Keratinocyte (primary cell): Measurements from ENCODE around the gene GPX6. TPM values are rescaled to one million over a fixed set of nuclear protein-coding genes. Genes with fewer than 3 reads are reported as not detected.

Experiments used
- DNase-seq: peaks from one replicate; pipeline ENCODE4 v3.0.0-alpha.2; 2011; ENCODE audit warnings: low read depth, missing footprints, low spot score
- FAIRE-seq: peaks from 2 replicates; lab custom pipeline; 2011; peaks lifted over from hg19 to GRCh38; lab: Jason Lieb, UNC
- H2AFZ ChIP-seq: 2 replicates; pipeline ENCODE4 v1.6.0; 2012; ENCODE audit warnings: low read length, control low read depth, inconsistent platforms; ENCODE audit not compliant: control insufficient read depth
- H3K27ac ChIP-seq: 2 replicates; pipeline ENCODE4 v1.5.1; 2011; ENCODE audit warnings: low read length; ENCODE audit not compliant: control insufficient read depth, insufficient read depth
- H3K27me3 ChIP-seq: 3 replicates; pipeline ENCODE4 v1.6.0; 2011; ENCODE audit warnings: low read length; ENCODE audit not compliant: control insufficient read depth, insufficient read depth; ENCODE audit errors: extremely low read depth
- H3K36me3 ChIP-seq, 2 experiments: 2 replicates in 1 of 2; 3 replicates in 1 of 2; pipeline ENCODE4 v1.5.1; 2011; ENCODE audit warnings: low read length in 2 of 2, mild to moderate bottlenecking in 1 of 2; ENCODE audit not compliant: control insufficient read depth in 2 of 2, insufficient read depth in 2 of 2; ENCODE audit errors: extremely low read depth in 1 of 2
- H3K4me1 ChIP-seq: 3 replicates; pipeline ENCODE4 v1.5.1; 2011; ENCODE audit warnings: low read length; ENCODE audit not compliant: control insufficient read depth, insufficient read depth; ENCODE audit errors: extremely low read depth
- H3K4me2 ChIP-seq: 3 replicates; pipeline ENCODE4 v1.6.0; 2011; ENCODE audit warnings: low read depth, low read length; ENCODE audit not compliant: control insufficient read depth, insufficient read depth; ENCODE audit errors: extremely low read depth
- H3K4me3 ChIP-seq, 3 experiments: fragments of 200-600 bp in 1 of 3; sonication (generic) in 1 of 3; 2 replicates in 2 of 3; 3 replicates in 1 of 3; pipeline ENCODE4 v1.5.1; 2011 to 2016; ENCODE audit warnings: low read length in 3 of 3, mild to moderate bottlenecking in 3 of 3, control low read depth in 2 of 3, inconsistent platforms in 1 of 3, low read depth in 1 of 3, mixed read lengths in 1 of 3, mixed run types in 1 of 3, moderate library complexity in 1 of 3; ENCODE audit not compliant: control insufficient read depth in 2 of 3, insufficient read depth in 2 of 3; ENCODE audit errors: extremely low read depth in 1 of 3
- H3K79me2 ChIP-seq: 2 replicates; pipeline ENCODE4 v1.6.0; 2012; ENCODE audit warnings: low read length; ENCODE audit not compliant: control insufficient read depth, insufficient read depth
- H3K9ac ChIP-seq: 3 replicates; pipeline ENCODE4 v1.6.0; 2011; ENCODE audit warnings: low read length; ENCODE audit not compliant: control insufficient read depth, insufficient read depth; ENCODE audit errors: extremely low read depth
- H3K9me1 ChIP-seq: 3 replicates; pipeline ENCODE4 v1.6.0; 2011; ENCODE audit warnings: low read length; ENCODE audit not compliant: control insufficient read depth, insufficient read depth; ENCODE audit errors: extremely low read depth
- H3K9me3 ChIP-seq: 2 replicates; pipeline ENCODE4 v1.5.1; 2012; ENCODE audit warnings: low read depth, low read length; ENCODE audit not compliant: control insufficient read depth
- H4K20me1 ChIP-seq: 3 replicates; pipeline ENCODE4 v1.6.0; 2011; ENCODE audit warnings: low read length; ENCODE audit not compliant: control insufficient read depth, insufficient read depth; ENCODE audit errors: extremely low read depth
- EZH2 ChIP-seq: IDR thresholded peaks from one replicate; pipeline ENCODE4 v1.6.1; 2012; ENCODE audit warnings: inconsistent platforms, mild to moderate bottlenecking, low read length, moderate library complexity
- dilution Hi-C: fragments of 300-500 bp; cut with MboI; formaldehyde crosslinking; loops from one replicate; pipeline ENCODE4 v1.7.0; 2020; ENCODE audit warnings: low sequenced_read_pairs; ENCODE audit not compliant: extremely low pct_ligation_motif_present
- polyA plus RNA-seq, 5 experiments: library from polyadenylated mRNA; depleted of rRNA in 3 of 5; stranded (reverse) in 3 of 5; stranded (forward) in 1 of 5; unstranded in 1 of 5; fragments of >200 nt; gene quantifications; 1 replicate in 1 of 5; 2 replicates in 3 of 5; 3 replicates in 1 of 5; pipeline versions ENCODE4 v1.2.1 to v1.2.3, GENCODE V29; 2011 to 2012; ENCODE audit warnings: missing spikeins in 2 of 5, low read depth in 1 of 5, low replicate concordance in 1 of 5
- TF ChIP-seq, protein P1 (sequence below), 3 experiments: IDR thresholded peaks in 1 of 3; conservative IDR thresholded peaks in 1 of 3; optimal IDR thresholded peaks in 1 of 3; 2 replicates in 2 of 3; 3 replicates in 1 of 3; pipeline versions ENCODE3 to v1.5.1; 2011; ENCODE audit warnings: low read length in 3 of 3, mild to moderate bottlenecking in 3 of 3, moderate library complexity in 2 of 3, control low read depth in 1 of 3, inconsistent platforms in 1 of 3; ENCODE audit not compliant: insufficient read depth in 2 of 3; ENCODE audit errors: extremely low read depth in 1 of 3

The GPX6 gene
- polyA plus RNA-seq, 1 donor (not counting 4 experiments of a cell fraction or from before 2014, with no cell fraction given), result not detected

GRCh38 chr6:28525496-28526039 lies 10.0 kb upstream of the GPX6 start, which contains the start of gene GPX5:
Gene GPX5 (plus strand): TSS chr6:28525881. CDS start chr6:28526014, 133 bp downstream.
- Histone ChIP-seq H3K4me2 (no peak within 1 kb of the TSS), H3K36me3 (no peaks in the 10 kb centered on the region), H3K4me3 (no peak within 1 kb of the TSS), H3K9me3 (no peaks in the 10 kb centered on the region), H3K27me3 (peaks cover 17% of the 10 kb centered on the region), H3K79me2 (no peaks in the 10 kb centered on the region), H2AFZ (no peak within 1 kb of the TSS), H3K9me1 (no peaks in the 10 kb centered on the region), H4K20me1 (no peaks in the 10 kb centered on the region), H3K4me1 (no peaks in the 10 kb centered on the region), H3K9ac (no peak within 1 kb of the TSS), H3K27ac (no peak within 1 kb of the TSS)
- TF ChIP-seq, protein P1, sequence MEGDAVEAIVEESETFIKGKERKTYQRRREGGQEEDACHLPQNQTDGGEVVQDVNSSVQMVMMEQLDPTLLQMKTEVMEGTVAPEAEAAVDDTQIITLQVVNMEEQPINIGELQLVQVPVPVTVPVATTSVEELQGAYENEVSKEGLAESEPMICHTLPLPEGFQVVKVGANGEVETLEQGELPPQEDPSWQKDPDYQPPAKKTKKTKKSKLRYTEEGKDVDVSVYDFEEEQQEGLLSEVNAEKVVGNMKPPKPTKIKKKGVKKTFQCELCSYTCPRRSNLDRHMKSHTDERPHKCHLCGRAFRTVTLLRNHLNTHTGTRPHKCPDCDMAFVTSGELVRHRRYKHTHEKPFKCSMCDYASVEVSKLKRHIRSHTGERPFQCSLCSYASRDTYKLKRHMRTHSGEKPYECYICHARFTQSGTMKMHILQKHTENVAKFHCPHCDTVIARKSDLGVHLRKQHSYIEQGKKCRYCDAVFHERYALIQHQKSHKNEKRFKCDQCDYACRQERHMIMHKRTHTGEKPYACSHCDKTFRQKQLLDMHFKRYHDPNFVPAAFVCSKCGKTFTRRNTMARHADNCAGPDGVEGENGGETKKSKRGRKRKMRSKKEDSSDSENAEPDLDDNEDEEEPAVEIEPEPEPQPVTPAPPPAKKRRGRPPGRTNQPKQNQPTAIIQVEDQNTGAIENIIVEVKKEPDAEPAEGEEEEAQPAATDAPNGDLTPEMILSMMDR (optimal IDR thresholded peaks at IDR 0.05 in 1 of 3, IDR thresholded peaks at IDR 0.05 in 1 of 3, conservative IDR thresholded peaks at IDR 0.05 in 1 of 3; ENCODE audit: extremely low read depth in 1 of 3, insufficient read depth in 2 of 3, low read length in 3 of 3), result no peak
- no peak for TF ChIP-seq EZH2
- DNase-seq, result no peak
- FAIRE-seq, result no peak
- dilution Hi-C loops, result no loop called here

DNA sequence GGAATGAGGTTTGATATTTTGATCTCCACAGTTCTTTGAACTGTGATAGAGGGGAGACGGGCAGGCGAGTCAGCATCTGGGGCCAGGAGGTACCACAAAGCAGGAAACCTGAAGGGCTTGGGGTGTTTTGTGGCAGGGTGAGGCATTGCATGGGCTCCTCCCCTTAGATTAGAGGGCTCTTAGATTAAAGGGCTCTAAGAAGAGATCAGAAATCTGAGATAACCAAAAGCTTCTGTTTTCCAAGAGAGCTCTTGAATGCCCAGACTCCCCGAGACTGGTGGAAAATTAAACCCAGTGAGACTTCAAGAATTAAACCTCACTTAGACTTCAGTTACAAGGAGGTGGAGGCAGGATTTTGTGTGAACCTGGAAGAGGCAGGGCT lies 7.6 kb upstream of the GPX6 start:
- no peaks in the 10 kb centered on the region for H3K36me3 ChIP-seq
- H3K79me2 ChIP-seq, result no peaks in the 10 kb centered on the region
- H3K9ac ChIP-seq, result no peak overlapping the region
- H3K4me1 ChIP-seq, result no peaks in the 10 kb centered on the region
- no peaks in the 10 kb centered on the region for H3K9me3 ChIP-seq
- FAIRE-seq (no peak), DNase-seq (no peak)
- no peak for TF ChIP-seq EZH2
- TF ChIP-seq, protein P1 (optimal IDR thresholded peaks at IDR 0.05 in 1 of 3, IDR thresholded peaks at IDR 0.05 in 1 of 3, conservative IDR thresholded peaks at IDR 0.05 in 1 of 3; ENCODE audit: extremely low read depth in 1 of 3, insufficient read depth in 2 of 3, low read length in 3 of 3), result no peak
- dilution Hi-C loops, result no loop called here
- no peak overlapping the region for H3K4me2 ChIP-seq
- H4K20me1 ChIP-seq, result no peaks in the 10 kb centered on the region
- no peaks in the 10 kb centered on the region for H3K9me1 ChIP-seq
- H3K27ac ChIP-seq, result no peak overlapping the region
- H3K27me3 ChIP-seq, result peaks cover 23% of the 10 kb centered on the region
- no peak overlapping the region for H2AFZ ChIP-seq
- H3K4me3 ChIP-seq, result no peak overlapping the region
